GM04504 (cell line): Measurements from ENCODE around the gene POC1B.

ENCODE experiments used
- DNase-seq: peaks from one replicate; pipeline ENCODE4 v3.0.0-alpha.2; 2012; ENCODE audit warnings: low read depth

POC1B gene

DNA sequence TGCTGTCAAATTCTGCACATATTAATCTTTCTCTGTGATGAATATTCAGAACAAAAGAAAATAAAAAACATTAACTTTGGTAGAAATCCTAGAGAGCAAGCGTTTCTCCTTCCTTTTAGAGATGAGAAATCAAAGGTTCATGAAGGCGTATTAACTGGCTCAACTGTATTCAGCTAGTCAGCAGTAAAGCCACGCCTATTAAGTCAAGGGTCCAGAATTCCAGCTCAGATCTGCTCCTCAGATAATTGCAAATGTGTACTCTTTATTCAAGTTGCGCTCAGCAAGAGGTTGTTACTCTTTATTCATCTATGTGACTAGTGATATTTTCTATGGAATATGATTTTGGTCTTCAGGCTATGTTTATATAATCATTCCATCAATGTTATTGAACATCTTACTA, 13.1 kb upstream of the POC1B start:
- DNase-seq: no peak

GRCh38 chr12:89537389-89537788, 11.5 kb upstream of the POC1B start:
- DNase-seq: no peak

DNA sequence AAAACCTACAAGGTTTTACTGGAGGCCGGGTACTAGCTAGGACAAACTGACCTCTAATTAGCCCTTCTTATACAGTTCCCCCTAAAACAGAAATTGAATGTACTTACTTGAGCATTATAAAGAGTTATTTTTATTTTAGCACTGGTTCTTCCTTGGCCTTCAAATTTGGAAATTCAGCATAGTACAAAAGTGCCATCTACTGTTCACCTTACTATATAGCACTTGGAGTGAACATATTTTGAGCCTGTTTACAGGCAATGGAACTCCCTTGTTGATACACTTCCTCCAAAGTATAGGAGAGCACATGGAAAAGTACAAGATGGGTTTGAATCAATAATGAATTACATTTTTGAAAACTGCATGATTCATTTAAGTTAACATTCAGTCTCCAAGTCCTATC, 3.9 kb upstream of the POC1B start:
- no peak for DNase-seq

- DNase-seq: no peak
These were observed 2.6 kb upstream of the POC1B start for GRCh38 chr12:89528434-89528833.

- DNase-seq: no peak
These were observed 483 bp downstream of the POC1B start for GRCh38 chr12:89525305-89525823.

DNA sequence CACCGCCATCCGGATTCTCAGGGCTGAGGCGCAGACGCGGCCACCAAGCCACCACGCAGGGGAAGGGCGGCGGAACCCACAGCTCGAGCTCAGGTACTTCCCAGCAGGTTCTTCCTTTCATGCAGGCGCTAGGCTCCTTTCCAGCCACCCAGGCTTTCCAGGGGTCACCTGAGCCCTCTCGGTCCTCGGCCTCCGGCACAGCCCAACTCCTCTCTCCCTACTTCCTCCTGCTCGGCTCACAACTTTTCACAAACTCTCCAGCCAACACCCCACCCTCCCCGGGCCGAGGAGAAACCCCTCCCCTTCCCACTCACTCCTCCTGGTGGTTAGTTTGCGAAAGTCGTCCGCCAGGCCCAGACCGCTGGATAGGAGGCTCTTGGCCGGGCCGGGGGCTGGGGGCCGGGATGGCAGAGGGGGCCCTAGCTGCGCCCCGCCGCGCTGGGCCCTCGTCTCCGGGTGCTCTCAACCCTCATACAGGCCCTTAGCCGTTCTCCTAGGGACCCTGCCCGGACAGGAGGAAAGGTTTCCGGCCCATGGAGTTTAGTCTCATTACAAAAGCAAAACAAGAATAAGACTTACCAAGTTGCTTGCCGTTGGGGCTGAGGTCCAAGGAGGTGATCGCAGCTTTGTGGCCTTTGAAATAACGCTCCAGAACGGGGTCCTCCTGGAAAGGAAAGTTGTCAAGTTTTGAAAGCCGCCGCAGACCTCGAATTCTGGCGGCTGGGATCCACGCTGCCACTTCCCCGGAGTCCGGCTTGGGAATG, 1.1 kb downstream of the POC1B start, which contains the start of gene GALNT4:
GALNT4 (minus strand) TSS at position 256 of the 764 bp plus-strand sequence; CDS start at position 9, 247 bp downstream.
- DNase-seq: peak; percentile 68

DNA sequence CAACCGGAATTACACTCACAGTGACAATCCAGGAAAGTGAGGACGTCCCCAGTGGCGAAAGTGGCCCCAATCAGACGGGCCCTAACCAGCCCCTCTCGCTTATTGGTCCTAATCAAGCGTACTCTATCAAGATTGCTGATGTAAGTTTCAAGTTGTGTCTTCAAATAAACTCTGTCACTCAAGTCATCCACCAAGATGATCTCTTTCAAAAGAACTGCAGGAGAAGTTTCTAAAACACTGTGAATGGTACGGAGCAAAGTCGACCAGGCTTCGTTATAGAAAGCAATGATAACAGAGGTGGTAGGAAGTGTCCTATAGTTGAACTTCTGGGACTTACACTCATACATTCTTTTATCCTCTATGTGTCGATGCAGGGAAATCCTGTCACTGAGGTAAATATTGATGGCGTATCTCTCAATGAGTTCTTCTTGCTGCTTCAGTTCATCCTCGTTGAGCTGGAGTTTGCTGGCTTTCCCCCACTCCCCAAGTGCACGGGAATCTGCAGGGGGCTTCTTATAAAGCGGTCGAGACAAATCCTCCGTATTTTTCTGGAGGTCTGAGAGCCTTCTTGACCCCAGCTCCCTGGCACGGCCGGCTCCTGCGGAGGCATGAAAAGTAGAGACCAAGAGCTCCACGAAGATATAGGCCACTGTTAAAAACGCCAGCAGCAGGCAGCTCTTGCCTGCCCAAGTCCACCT, 1.9 kb downstream of the POC1B start:
- DNase-seq: no peak

- no peak for DNase-seq
These were observed 2.5 kb downstream of the POC1B start for GRCh38 chr12:89523393-89523792.

DNA sequence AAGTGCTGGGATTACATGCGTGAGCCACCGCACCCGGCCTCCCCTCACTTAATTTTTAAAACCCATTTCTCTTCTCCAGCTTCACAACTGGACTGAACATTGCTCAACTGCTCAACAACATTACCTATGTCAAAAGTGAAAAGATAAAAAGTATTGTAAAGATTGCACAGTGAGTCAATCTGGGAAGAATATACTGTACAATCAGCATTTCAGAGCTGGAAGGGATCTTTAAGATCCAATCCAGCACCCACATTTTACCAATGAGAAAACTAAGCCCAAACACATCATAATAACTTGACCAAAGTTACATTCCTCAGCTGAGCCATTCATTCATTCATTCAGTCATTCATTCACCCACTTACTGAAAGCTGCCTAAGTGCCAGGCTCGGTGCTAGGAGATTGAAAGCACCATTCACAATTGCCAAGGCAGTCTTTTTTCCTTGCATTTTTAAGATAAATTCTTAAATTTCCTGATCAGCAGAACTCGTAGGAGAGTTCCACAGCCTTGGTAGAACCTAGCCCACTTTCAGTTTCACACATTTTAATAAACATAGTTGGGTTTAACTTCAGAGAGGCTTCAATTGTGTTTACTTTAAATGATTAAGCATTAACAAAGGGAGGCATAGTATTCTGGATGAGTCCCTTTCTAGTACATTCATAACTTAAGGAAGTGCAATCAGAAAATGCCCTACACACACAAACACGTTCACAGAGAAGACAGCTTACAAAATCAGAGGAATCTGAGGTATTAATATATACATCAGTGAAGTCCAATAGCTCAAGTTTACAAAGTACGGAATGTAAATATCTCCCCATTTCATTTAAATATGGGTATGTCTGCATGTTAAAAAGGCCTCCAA, 4.3 kb downstream of the POC1B start:
- no peak for DNase-seq

GRCh38 chr12:89517720-89518119, 8.1 kb downstream of the POC1B start:
- DNase-seq: no peak

GRCh38 chr12:89516633-89517032, 9.2 kb downstream of the POC1B start:
- DNase-seq: no peak

DNA sequence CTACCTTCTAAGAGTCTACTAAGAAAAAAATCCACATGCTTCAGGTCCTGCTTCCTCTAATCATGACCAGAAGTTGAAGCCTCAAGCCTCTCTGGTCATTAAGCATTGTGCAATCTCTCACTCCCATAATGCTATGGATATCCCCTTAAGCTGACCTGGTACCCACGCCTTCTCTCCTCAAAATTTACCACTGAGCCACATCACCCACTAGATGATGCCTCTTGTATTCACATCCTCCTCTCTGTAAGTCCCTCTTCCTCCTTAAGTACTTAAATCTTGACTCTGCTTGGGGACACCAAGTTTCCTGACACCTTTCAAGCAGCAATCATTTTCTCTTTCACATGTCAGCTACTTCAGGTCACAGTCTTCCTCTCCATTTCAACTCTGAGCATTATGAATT, 11.1 kb downstream of the POC1B start:
- DNase-seq: no peak

GRCh38 chr12:89513544-89513943, 12.3 kb downstream of the POC1B start:
- DNase-seq: no peak

GRCh38 chr12:89507015-89507824, 18.6 kb downstream of the POC1B start:
- DNase-seq: no peak

DNA sequence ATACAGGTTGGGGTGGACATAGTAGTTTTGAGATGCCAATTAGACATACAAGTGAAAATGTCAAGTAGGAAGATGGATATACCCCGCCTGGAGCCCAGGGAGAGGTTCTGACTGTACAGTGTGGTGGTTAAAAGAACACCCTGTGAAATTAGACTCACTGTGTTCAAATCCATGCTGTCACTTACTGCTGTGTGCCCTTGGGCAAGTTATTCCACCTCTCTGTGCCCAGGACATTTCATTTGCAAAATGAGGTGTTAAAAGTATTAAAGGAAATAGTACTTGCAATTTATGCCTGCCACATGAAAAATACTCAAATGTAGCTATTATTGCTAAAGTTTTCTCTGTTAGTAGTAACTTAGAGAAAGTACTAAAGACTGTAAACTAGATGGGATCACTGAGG, 19.8 kb downstream of the POC1B start:
- DNase-seq: no peak

DNA sequence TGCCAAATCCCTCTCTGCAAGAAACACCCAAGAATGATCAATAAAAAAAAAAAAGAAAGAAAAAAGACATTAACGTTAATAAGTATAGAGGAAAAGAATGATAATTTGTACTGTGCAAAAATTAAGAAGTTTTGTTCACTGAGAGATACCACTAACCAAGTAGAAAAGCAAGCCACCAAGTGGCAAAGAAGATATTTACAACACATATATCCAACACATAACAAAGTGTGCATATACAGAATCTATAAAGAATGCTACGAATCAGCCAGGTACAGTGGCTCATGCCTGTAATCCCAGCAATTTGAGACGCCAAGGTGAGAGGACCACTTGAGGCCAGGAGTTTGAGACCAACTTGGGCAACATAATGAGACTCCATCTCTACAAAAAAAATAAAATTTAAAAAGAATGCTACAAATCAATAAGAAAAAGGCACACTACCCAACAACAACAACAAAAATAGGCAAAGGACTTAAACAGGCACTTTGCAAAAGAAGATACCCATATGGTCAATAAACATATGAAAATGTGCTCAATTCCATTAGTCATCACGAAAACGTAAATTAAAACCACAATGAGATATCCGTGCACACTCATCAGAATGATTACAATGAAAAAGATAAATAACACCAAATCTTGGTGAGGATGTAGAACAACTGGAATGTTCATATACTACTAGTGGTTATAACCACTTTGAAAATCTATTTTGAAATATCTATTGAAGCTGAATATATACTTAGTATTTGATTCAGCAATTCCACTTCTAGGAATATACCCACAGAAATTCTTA, 21.1 kb downstream of the POC1B start:
- DNase-seq: no peak

DNA sequence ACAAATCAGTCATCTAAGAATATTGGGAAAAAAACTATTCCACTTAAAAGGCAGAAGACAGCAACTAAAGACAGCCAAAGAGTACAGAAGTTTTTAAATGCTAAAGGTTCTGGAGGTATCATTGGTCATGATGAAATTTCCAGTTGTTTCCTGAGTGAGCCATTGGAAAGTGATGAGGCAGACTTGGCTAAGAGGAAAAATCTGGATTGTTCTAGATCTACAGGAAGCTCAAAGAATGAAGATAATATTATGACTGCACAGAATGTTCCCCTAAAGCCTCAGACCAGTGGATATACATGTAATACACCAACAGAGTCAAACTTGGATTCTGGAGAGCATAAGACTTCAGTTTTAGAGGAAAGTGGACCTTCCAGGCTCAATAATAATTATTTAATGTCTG, 24.1 kb downstream of the POC1B start:
- no peak for DNase-seq

DNA sequence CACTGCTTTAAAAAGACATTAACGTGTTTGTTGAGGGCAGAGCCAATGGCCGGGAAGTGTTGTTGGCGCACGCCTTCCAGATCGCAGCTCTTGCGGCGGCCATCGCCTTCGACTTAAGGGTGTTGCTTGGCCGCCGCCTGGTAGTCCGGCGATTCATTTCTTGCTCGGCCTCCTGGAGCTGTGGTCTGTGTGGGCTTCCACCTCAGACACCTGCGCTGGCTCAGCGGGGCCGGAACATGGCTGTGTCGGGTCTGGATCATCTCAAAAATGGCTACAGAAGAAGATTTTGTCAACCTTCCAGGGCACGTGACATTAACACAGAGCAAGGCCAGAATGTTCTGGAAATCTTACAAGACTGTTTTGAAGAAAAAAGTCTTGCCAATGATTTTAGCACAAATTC, 26.0 kb downstream of the POC1B start:
- no peak for DNase-seq

GRCh38 chr12:89497467-89497866, 28.4 kb downstream of the POC1B start:
- DNase-seq: no peak

- no peak for DNase-seq
These were observed 28.8 kb downstream of the POC1B start for GRCh38 chr12:89497005-89497404.
